ENCODE data around the gene PSMD1. TPM values are rescaled to one million over a fixed set of nuclear protein-coding genes. Genes with fewer than 3 reads are reported as not detected.
"Not testable (repeated sequence)": the region's sequence is repeated elsewhere in the genome, so short reads cannot be mapped to it uniquely, and the experiment has no call there.

Gene PSMD1
- total RNA-seq, 2 experiments from 2014 or later, result 159 to 164 TPM

GRCh38 chr2:231190531-231191197, 134.0 kb downstream of the PSMD1 start:
- CTCF ChIA-PET, result interaction anchor here (1.1 kb wide), 1 partner anchor 19 kb away, joined by 3 read pairs; no protein-coding TSS in a partner anchor
- POLR2A ChIA-PET, result no interaction called here

DNA sequence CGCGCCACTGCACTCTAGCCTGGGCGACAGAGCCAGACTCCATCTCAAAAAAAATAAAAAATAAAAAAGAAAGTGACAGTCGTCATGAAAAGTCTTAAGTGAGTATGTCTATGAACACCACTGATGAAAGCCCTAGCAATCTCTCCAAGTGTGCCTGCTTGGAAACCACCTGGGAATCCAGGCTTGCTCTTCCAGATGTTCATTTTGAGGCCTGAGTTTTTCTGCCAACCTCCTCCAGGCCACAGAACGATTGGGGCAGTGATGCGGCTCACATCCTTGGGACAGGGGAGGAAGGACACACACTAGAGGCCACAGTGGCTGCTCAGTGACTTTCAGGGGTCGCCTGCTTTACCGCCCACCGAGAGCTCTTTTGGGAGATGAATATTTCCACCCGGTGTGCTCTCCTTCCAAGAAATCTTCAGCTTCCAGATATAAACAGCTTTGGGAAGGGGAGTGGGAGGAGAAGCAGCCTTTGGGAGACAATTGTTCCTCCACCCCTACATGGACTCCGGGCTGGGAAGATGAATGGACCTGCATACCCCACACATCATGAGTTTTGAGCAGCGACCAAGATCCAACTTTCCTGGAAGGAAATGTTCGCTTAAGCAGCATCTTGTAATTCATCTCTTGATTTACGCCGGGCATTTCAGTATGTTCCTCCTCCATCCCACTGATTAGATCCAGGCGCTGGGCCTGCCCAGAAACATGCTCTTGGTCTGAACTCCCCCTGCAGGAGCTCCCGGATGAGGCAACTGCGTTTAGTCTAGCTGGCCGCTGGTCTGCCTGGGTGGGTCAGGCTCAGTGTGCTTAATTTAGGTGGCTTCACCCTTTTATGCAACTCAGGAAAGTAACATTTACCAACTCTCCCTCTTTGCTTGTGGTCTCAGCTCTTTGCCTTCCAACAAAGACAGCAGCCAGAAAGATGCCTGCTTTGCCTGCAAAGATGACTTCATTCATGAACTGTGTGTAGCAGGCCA, 135.5 kb downstream of the PSMD1 start:
- POLR2A ChIA-PET, result no interaction called here
- CTCF ChIA-PET, result no interaction called here

GRCh38 chr2:231193216-231193615, 136.5 kb downstream of the PSMD1 start:
- ChIA-PET CTCF (no interaction called here), POLR2A (no interaction called here)

DNA sequence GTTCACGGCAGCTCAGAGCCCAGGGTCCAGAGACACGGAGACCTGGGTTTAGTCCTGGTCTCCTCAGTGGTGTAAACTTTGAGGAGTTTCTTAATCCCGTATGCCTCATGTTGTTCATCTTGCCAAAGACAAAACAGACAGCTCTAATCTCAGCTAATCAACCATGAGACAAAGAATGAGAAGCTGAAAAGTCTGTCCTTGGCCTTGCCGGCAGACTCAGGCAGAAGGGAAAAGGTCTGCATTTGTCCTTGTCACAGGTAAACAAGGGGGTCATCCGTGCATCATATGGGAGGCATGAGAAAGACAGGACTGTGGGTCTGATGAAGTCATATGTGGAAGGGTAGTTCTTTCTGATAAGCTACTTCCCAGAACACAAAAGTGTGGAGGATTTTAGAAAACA, 139.9 kb downstream of the PSMD1 start:
- ChIA-PET CTCF (interaction anchor here (0.8 to 1.1 kb wide), 2 partner anchors 58 to 584 kb away, joined by 3 read pairs; partner anchors contain the start of gene PDE6D), POLR2A (no interaction called here)

GRCh38 chr2:231197196-231197595, 140.5 kb downstream of the PSMD1 start:
- POLR2A ChIA-PET, result not testable (repeated sequence)

DNA sequence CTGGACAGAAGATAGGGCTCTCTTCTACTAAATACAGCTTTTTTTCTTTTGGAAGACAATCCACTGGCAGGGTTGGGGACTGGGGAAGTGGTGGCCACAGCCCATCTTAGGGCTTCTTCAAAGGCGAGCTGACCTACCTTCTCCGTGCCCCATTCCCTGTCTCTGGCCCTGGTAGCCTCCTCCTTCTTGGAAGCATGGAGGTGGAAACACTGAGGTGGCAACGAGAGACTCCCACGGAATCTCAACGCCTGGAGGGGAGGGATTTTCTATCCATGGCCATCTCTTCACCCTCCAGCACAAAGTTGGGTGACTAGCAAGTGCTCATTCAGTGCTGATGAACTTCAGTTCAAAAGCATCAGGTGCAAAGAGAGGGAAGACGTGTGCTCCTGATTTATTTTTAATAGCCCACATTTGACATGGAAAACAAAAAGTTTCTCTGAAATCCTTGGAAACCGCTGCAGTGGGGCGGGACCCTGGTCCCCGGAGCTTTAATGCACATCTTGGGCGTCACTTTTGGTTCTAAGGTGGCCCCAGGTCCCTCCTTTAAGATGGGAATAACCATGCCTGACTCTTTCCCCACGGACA, 141.1 kb downstream of the PSMD1 start:
- CTCF ChIA-PET, result interaction anchor here (0.6 kb wide), 1 partner anchor 30 kb away, joined by 3 read pairs; no protein-coding TSS in a partner anchor
- POLR2A ChIA-PET, result no interaction called here

More at GRCh38 chr2:231197196-231197595, 140.5 kb downstream of the PSMD1 start:
- CTCF ChIA-PET, result interaction anchor here (0.8 to 1.1 kb wide), 2 partner anchors 58 to 584 kb away, joined by 3 read pairs; partner anchors contain the start of gene PDE6D

GRCh38 chr2:231198291-231199173, 141.9 kb downstream of the PSMD1 start, which contains the start of gene ARMC9:
Gene ARMC9 (plus strand): TSS chr2:231198631. CDS start chr2:231206239, 7,608 bp downstream.
- POLR2A ChIA-PET, result no interaction called here
- CTCF ChIA-PET, result interaction anchor here (0.6 kb wide), 1 partner anchor 29 kb away, joined by 3 read pairs; no protein-coding TSS in a partner anchor

- ChIA-PET CTCF (no interaction called here), POLR2A (no interaction called here)
Observed at GRCh38 chr2:231199219-231199618, 142.6 kb downstream of the PSMD1 start.

DNA sequence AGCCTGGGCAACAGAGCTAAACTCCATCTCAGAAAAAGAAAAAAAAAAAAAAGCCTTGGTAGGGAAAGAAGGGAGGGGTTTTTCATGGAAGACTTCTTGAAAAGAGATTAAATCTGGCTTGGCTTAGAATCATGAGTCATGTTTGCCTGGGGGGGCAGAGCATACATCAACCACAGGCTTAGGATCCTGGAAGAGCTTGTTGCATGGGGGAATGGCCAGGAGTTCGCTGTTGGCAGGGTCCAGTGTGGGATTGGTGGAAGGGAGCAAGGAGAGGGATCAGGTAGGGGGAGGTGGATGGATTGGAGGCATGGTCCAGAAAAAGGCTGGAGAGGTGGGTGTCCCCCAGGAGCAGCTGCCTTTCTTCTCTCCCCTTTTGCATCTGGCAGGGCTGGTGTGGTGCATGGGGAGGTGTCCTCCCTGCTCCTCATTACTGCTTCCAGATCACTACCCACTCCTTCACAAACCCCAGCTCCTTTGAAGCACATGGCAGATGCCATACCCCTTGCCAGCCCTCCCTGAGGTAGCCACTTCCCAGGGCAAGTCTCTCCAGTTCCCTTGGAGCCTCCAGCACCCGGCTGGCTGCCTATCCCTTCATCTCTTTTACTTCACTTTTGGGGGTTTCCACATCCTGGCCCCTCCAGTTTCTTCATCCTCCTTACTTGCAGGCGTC, 144.3 kb downstream of the PSMD1 start:
- CTCF ChIA-PET, result interaction anchor here (1.0 kb wide), 1 partner anchor 9 kb away, joined by 3 read pairs; no protein-coding TSS in a partner anchor
- POLR2A ChIA-PET, result no interaction called here

GRCh38 chr2:231201475-231201814, 144.8 kb downstream of the PSMD1 start:
- CTCF ChIA-PET, result no interaction called here
- POLR2A ChIA-PET, result no interaction called here

GRCh38 chr2:231203087-231203486, 146.4 kb downstream of the PSMD1 start:
- ChIA-PET POLR2A (no interaction called here), CTCF (no interaction called here)

GRCh38 chr2:231204146-231204545, 147.5 kb downstream of the PSMD1 start:
- CTCF ChIA-PET, result interaction anchor here (0.6 to 0.7 kb wide), 2 partner anchors 1156 to 1424 kb away, joined by 3 to 4 read pairs; no protein-coding TSS in a partner anchor
- POLR2A ChIA-PET, result interaction anchor here (0.6 kb wide), 1 partner anchor 20 kb away, joined by 3 read pairs; no protein-coding TSS in a partner anchor

DNA sequence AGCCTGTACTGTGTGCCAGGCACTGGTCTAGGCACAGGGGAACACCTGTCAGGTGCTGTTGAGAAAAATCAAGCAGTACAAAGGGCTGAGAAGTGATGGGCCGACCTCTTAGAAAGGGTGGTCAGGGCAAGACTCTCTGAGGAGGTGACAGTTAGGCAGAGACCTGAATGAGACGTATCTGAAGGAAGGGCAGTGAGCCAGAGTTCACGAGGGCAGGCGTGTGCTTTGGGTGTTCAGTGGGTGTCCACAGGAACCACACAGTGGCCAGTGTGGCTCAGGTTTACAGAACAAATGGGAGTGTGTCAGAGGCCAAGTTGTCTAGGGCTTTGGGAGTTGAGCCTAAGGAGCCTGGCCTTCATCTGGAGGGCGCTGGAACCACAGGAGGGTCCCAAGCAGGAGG, 147.9 kb downstream of the PSMD1 start:
- ChIA-PET CTCF (interaction anchor here (0.7 kb wide), 1 partner anchor 1424 kb away, joined by 4 read pairs; no protein-coding TSS in a partner anchor), POLR2A (interaction anchor here (0.7 kb wide), 1 partner anchor 134 kb away, joined by 3 read pairs; no protein-coding TSS in a partner anchor)

- CTCF ChIA-PET, result no interaction called here
- POLR2A ChIA-PET, result no interaction called here
Observed at GRCh38 chr2:231207734-231208133, 151.1 kb downstream of the PSMD1 start.

DNA sequence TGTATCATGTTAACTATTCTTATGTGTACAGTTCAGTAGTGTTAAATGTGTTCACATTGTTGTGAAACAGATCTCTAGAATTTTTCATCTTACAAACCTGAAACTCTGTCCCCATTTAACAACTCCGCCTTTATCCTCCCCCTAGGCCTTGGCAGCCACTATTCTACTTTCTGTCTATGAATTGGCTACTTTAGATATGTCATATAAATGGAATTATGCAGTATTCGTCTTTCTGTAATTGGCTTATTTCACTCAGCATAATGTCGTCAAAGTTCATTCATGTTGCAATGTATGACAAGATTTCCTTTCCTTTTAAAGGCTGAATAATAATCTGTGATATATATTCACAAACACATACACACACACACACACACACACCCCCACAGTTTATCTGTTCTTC, 154.1 kb downstream of the PSMD1 start:
- CTCF ChIA-PET, result interaction anchor here (1.1 kb wide), 1 partner anchor 10 kb away, joined by 3 read pairs; no protein-coding TSS in a partner anchor
- POLR2A ChIA-PET, result no interaction called here

DNA sequence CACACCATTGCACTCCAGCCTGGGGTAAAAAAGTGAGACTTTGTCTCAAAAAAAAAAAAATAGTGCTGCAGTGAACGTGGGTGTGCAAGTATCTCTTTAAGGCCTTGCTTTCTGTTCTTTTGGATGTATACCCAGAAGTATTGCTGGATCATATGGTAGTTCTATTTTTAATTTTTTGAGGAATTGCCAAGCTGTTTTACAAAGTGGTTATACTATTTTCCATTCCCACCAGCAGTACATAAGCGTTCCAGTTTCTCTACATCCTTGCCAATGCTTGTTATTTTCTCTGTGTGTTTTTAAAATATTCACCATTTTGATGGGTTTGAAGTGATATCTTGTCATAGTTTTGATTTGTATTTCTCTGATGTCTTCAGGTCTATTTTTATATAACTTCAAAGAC, 154.8 kb downstream of the PSMD1 start:
- ChIA-PET POLR2A (no interaction called here), CTCF (no interaction called here)

GRCh38 chr2:231212329-231212845, 155.7 kb downstream of the PSMD1 start:
- ChIA-PET POLR2A (no interaction called here), CTCF (no interaction called here)

GRCh38 chr2:231213931-231214642, 157.4 kb downstream of the PSMD1 start:
- ChIA-PET POLR2A (no interaction called here), CTCF (no interaction called here)

Measured in activated CD8-positive, alpha-beta memory T cell treated with anti-CD3 and anti-CD28 coated beads for 36 hours (primary cell).